HCT116 (cell line): ENCODE measurements around the gene CACNA1C.

Source experiments
- EZH2 ChIP-seq: fragments of 200-600 bp; sonication (generic); IDR thresholded peaks from 2 replicates; pipeline ENCODE4 v1.6.1; 2017; ENCODE audit warnings: antibody characterized with exemption, mixed run types
- EZH2phosphoT487 ChIP-seq: fragments of 200-600 bp; IDR thresholded peaks from 2 replicates; pipeline ENCODE4 v1.6.1; 2018; ENCODE audit warnings: antibody characterized with exemption, borderline replicate concordance
- FOSL1 ChIP-seq: IDR thresholded peaks from 2 replicates; pipeline ENCODE4 v1.6.1; 2012; ENCODE audit warnings: low read depth
- POLR2A ChIP-seq: IDR thresholded peaks from 2 replicates; pipeline ENCODE4 v1.7.0; 2011; ENCODE audit warnings: borderline replicate concordance; ENCODE audit not compliant: insufficient read depth, insufficient read length; ENCODE audit errors: extremely low read depth
- POLR2AphosphoS5 ChIP-seq: IDR thresholded peaks from 2 replicates; pipeline ENCODE4 v1.6.1; 2011; ENCODE audit warnings: mild to moderate bottlenecking, low read depth, low read length, moderate library complexity
- SP1 ChIP-seq: IDR thresholded peaks from 2 replicates; pipeline ENCODE4 v1.6.1; 2012; ENCODE audit warnings: low read depth
- SRF ChIP-seq: IDR thresholded peaks from 2 replicates; pipeline ENCODE4 v1.6.1; 2012; ENCODE audit warnings: low read depth
- YY1 ChIP-seq: IDR thresholded peaks from 2 replicates; pipeline ENCODE4 v1.6.1; 2011; ENCODE audit warnings: low read length, low read depth, moderate library complexity, mild to moderate bottlenecking; ENCODE audit not compliant: insufficient replicate concordance; ENCODE audit errors: extremely low read depth
- TF ChIP-seq, protein P1 (sequence below), 3 experiments: fragments of 200-600 bp in 1 of 3; sonication (generic) in 1 of 3; IDR thresholded peaks in 2 of 3; conservative IDR thresholded peaks in 1 of 3; 2 replicates each; pipeline ENCODE4 v1.5.1; 2012 to 2017; ENCODE audit warnings: low read depth in 2 of 3, low read length in 2 of 3, antibody characterized with exemption in 1 of 3, borderline replicate concordance in 1 of 3, control low read depth in 1 of 3, mild to moderate bottlenecking in 1 of 3, mixed read lengths in 1 of 3, mixed run types in 1 of 3, moderate library complexity in 1 of 3; ENCODE audit not compliant: insufficient read depth in 1 of 3
- TF ChIP-seq, protein P2 (sequence below): IDR thresholded peaks from 2 replicates; pipeline ENCODE4 v1.6.1; 2012
- TF ChIP-seq, protein P3 (sequence below): IDR thresholded peaks from 2 replicates; pipeline ENCODE4 v1.6.1; 2012; ENCODE audit warnings: low read depth

DNA sequence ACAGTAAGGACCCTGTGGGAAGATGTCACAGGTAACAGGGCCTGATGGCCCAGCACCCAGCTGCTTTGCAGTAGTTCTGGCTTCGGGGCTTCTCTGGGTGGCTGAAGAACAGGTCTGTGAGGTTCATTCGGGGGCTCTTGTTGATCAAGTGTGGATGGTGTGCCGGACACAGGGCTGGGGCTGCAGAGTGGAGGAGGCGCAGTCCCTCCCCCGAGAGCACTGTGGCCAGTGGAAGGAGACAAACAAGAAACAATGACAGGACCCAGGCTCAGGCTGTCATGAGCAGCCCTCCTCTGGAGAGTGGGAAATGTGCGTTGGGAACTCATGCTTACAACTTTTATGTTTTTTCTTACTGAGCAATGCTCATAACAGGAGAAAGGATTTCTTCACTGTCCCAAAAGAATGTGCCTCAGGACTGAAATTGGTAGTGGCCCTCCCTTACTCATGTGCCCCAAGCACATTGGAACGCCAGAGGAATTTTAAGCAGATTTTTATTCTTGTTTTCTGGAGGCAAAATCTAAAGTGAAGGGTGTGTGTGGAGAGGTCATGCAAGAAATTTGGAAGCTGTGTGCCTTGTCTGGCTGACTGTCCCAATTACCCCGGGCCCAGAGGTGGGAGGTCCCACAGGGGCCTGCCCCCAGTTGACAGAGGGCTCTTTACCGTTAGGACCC lies 233.8 kb downstream of the CACNA1C start:
- TF ChIP-seq, protein P1, sequence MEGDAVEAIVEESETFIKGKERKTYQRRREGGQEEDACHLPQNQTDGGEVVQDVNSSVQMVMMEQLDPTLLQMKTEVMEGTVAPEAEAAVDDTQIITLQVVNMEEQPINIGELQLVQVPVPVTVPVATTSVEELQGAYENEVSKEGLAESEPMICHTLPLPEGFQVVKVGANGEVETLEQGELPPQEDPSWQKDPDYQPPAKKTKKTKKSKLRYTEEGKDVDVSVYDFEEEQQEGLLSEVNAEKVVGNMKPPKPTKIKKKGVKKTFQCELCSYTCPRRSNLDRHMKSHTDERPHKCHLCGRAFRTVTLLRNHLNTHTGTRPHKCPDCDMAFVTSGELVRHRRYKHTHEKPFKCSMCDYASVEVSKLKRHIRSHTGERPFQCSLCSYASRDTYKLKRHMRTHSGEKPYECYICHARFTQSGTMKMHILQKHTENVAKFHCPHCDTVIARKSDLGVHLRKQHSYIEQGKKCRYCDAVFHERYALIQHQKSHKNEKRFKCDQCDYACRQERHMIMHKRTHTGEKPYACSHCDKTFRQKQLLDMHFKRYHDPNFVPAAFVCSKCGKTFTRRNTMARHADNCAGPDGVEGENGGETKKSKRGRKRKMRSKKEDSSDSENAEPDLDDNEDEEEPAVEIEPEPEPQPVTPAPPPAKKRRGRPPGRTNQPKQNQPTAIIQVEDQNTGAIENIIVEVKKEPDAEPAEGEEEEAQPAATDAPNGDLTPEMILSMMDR (IDR thresholded peaks at IDR 0.05 in 2 of 3, conservative IDR thresholded peaks at IDR 0.05 in 1 of 3; ENCODE audit: borderline replicate concordance in 1 of 3, insufficient read depth in 1 of 3, low read depth in 2 of 3, low read length in 2 of 3), result no peak
- TF ChIP-seq YY1, result no peak
- no peak for TF ChIP-seq EZH2
- TF ChIP-seq SP1, result no peak
- TF ChIP-seq SRF, result no peak
- TF ChIP-seq, protein P2, sequence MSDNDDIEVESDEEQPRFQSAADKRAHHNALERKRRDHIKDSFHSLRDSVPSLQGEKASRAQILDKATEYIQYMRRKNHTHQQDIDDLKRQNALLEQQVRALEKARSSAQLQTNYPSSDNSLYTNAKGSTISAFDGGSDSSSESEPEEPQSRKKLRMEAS, result no peak
- TF ChIP-seq, protein P3, sequence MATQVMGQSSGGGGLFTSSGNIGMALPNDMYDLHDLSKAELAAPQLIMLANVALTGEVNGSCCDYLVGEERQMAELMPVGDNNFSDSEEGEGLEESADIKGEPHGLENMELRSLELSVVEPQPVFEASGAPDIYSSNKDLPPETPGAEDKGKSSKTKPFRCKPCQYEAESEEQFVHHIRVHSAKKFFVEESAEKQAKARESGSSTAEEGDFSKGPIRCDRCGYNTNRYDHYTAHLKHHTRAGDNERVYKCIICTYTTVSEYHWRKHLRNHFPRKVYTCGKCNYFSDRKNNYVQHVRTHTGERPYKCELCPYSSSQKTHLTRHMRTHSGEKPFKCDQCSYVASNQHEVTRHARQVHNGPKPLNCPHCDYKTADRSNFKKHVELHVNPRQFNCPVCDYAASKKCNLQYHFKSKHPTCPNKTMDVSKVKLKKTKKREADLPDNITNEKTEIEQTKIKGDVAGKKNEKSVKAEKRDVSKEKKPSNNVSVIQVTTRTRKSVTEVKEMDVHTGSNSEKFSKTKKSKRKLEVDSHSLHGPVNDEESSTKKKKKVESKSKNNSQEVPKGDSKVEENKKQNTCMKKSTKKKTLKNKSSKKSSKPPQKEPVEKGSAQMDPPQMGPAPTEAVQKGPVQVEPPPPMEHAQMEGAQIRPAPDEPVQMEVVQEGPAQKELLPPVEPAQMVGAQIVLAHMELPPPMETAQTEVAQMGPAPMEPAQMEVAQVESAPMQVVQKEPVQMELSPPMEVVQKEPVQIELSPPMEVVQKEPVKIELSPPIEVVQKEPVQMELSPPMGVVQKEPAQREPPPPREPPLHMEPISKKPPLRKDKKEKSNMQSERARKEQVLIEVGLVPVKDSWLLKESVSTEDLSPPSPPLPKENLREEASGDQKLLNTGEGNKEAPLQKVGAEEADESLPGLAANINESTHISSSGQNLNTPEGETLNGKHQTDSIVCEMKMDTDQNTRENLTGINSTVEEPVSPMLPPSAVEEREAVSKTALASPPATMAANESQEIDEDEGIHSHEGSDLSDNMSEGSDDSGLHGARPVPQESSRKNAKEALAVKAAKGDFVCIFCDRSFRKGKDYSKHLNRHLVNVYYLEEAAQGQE, result no peak
- no peak for TF ChIP-seq POLR2AphosphoS5
- no peak for TF ChIP-seq FOSL1
- no peak for TF ChIP-seq POLR2A
- no peak for TF ChIP-seq EZH2phosphoT487
